GM23338 (cell line): ENCODE measurements around the gene SH2D3C. TPM values are rescaled to one million over a fixed set of nuclear protein-coding genes. Genes with fewer than 3 reads are reported as not detected.

Source experiments
- ATAC-seq: fragments of 200-7000 bp; cut with Tn5 transposase; 3 replicates; pipeline ENCODE4 v1.9.1; 2020
- DNase-seq: peaks from one replicate; pipeline ENCODE4 v3.0.0-alpha.2; 2015; ENCODE audit warnings: low spot score
- H2AFZ ChIP-seq: fragments of 200-600 bp; sonication (generic); 2 replicates; pipeline ENCODE4 v1.8.0; 2016; ENCODE audit warnings: antibody characterized with exemption, mild to moderate bottlenecking, moderate library complexity
- H3F3A ChIP-seq: fragments of 200-600 bp; sonication (generic); replicated peaks from 2 replicates; pipeline ENCODE4 v1.8.0; 2017; ENCODE audit warnings: antibody characterized with exemption, mixed run types, low read depth
- H3K27ac ChIP-seq: fragments of 200-600 bp; sonication (generic); 2 replicates; pipeline ENCODE4 v1.6.1; 2016; ENCODE audit warnings: low read depth
- H3K27me3 ChIP-seq: fragments of 200-600 bp; sonication (generic); 2 replicates; pipeline ENCODE4 v1.8.0; 2016; ENCODE audit warnings: mild to moderate bottlenecking, mixed run types, moderate library complexity; ENCODE audit not compliant: insufficient read depth
- H3K36me3 ChIP-seq: fragments of 200-600 bp; sonication (generic); 2 replicates; pipeline ENCODE4 v1.8.0; 2016; ENCODE audit warnings: mild to moderate bottlenecking; ENCODE audit not compliant: insufficient read depth
- H3K4me1 ChIP-seq: fragments of 200-600 bp; sonication (generic); 2 replicates; pipeline ENCODE4 v1.8.0; 2016; ENCODE audit warnings: mild to moderate bottlenecking, moderate library complexity; ENCODE audit not compliant: insufficient read depth
- H3K4me2 ChIP-seq: fragments of 200-600 bp; sonication (generic); 2 replicates; pipeline ENCODE4 v1.7.1; 2017; ENCODE audit warnings: mixed run types
- H3K4me3 ChIP-seq: fragments of 200-600 bp; sonication (generic); 2 replicates; pipeline ENCODE4 v1.6.1; 2016; ENCODE audit warnings: mixed run types
- H3K79me2 ChIP-seq: fragments of 200-600 bp; sonication (generic); replicated peaks from 2 replicates; pipeline ENCODE4 v1.8.0; 2017; ENCODE audit warnings: mild to moderate bottlenecking; ENCODE audit not compliant: insufficient read depth
- H3K9me2 ChIP-seq: fragments of 200-600 bp; sonication (generic); 2 replicates; pipeline ENCODE4 v1.8.0; 2017; ENCODE audit not compliant: insufficient read depth
- H4K20me1 ChIP-seq: fragments of 200-600 bp; sonication (generic); replicated peaks from 2 replicates; pipeline ENCODE4 v1.8.0; 2017; ENCODE audit warnings: mild to moderate bottlenecking; ENCODE audit not compliant: insufficient read depth
- H3K27ac Mint-ChIP-seq: 2 replicates; pipeline ENCODE4 v1.8.0; 2020; ENCODE audit warnings: inconsistent platforms, mild to moderate bottlenecking, moderate library complexity, mixed read lengths
- H3K27me3 Mint-ChIP-seq: 3 replicates; pipeline ENCODE4 v1.8.0; 2022; ENCODE audit warnings: low read depth, mild to moderate bottlenecking, moderate library complexity, mixed read lengths, inconsistent platforms; ENCODE audit not compliant: insufficient read depth, poor library complexity
- H3K36me3 Mint-ChIP-seq: 3 replicates; pipeline ENCODE4 v1.8.0; 2021; ENCODE audit warnings: low read depth, mild to moderate bottlenecking, inconsistent platforms, moderate library complexity, mixed read lengths
- H3K4me1 Mint-ChIP-seq: 3 replicates; pipeline ENCODE4 v1.8.0; 2020; ENCODE audit warnings: mild to moderate bottlenecking, inconsistent platforms, mixed read lengths
- H3K4me3 Mint-ChIP-seq: 3 replicates; pipeline ENCODE4 v1.8.0; 2021; ENCODE audit warnings: moderate library complexity, mild to moderate bottlenecking, inconsistent platforms, mixed read lengths
- H3K9me3 Mint-ChIP-seq: 3 replicates; pipeline ENCODE4 v1.8.0; 2020; ENCODE audit warnings: moderate library complexity, mild to moderate bottlenecking, inconsistent platforms, mixed read lengths
- CREB1 ChIP-seq: fragments of 250-450 bp; sonication (Bioruptor Pico); IDR thresholded peaks from 2 replicates; pipeline ENCODE4 v1.5.0; 2020; ENCODE audit warnings: low read depth, mild to moderate bottlenecking, moderate library complexity
- EZH2 ChIP-seq: fragments of 200-600 bp; sonication (generic); IDR thresholded peaks from one replicate; pipeline ENCODE4 v1.8.0; 2017; ENCODE audit warnings: antibody characterized with exemption, mild to moderate bottlenecking, low read depth; ENCODE audit not compliant: unreplicated experiment
- EZH2phosphoT487 ChIP-seq: fragments of 200-600 bp; sonication (generic); IDR thresholded peaks from one replicate; pipeline ENCODE4 v1.8.1; 2018; ENCODE audit warnings: antibody characterized with exemption; ENCODE audit not compliant: unreplicated experiment
- JUNB ChIP-seq: IDR thresholded peaks from one replicate; pipeline ENCODE4 v1.6.1; 2016; ENCODE audit warnings: antibody characterized with exemption; ENCODE audit not compliant: unreplicated experiment
- POLR2AphosphoS5 ChIP-seq: IDR thresholded peaks from 2 replicates; pipeline ENCODE4 v1.6.1; 2016; ENCODE audit warnings: antibody characterized with exemption, low read depth
- ZNF462 ChIP-seq: fragments of 250-450 bp; sonication (Bioruptor Pico); IDR thresholded peaks from 2 replicates; pipeline ENCODE4 v1.5.0; 2020; ENCODE audit warnings: mild to moderate bottlenecking, moderate library complexity
- polyA plus RNA-seq: library from polyadenylated mRNA; unstranded; fragments of >200 nt; fragmentation: Nextera tagmentation; extraction: Ambion mirVana; gene quantifications from 2 replicates; pipeline ENCODE4 v1.2.1, GENCODE V29; 2016
- total RNA-seq: library from RNA; depleted of rRNA; stranded (reverse); fragments of >200 nt; shearing (Covaris generic); gene quantifications from 2 replicates; pipeline ENCODE4 v1.2.3, GENCODE V29; 2014

The SH2D3C gene
- total and polyA plus RNA-seq, 2 experiments from 2014 or later, result 4.2 to 4.5 TPM

- no peak for TF ChIP-seq ZNF462
- no peak for TF ChIP-seq POLR2AphosphoS5
- no peak for TF ChIP-seq JUNB
Measured at GRCh38 chr9:127710204-127710783, 68.2 kb downstream of the SH2D3C start (continued).

DNA sequence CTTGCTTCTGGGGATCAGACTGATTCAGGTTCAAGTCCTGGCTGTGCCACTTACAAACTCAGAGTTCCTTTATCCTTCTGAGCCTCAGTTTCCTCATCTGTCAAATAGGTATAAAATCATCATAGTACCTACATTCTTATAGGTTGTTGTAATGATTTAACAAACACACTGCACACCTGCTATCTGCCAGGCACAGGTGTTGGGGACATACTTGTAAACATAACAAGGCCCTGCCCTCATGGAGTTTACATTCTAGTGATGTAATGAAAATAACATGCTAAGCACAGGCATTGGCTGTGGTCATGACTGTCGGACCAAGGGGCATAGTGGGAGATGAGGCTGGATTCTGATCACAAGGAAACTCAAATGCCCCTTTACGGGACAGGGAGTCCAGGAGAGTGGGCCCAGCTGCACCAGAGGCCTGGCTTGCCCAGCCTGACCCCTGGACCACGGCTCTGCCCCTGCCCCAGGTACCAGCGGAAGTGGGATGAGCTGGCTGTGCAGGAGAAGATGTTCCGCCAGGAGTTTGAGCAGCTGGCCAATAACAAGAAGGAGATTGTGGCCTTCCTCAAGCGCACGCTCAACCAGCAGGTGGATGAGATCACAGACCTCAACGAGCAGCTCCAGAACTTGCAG lies 69.4 kb downstream of the SH2D3C start:
- ATAC-seq (no peak), DNase-seq (no peak)
- Histone ChIP-seq H3K79me2 (no peaks in the 10 kb centered on the region), H3K27ac (no peak overlapping the region), H3K9me2 (no peaks in the 10 kb centered on the region), H3K27me3 (no peaks in the 10 kb centered on the region), H2AFZ (no peak overlapping the region), H4K20me1 (no peaks in the 10 kb centered on the region), H3K36me3 (no peaks in the 10 kb centered on the region), H3K4me3 (no peak overlapping the region), H3K4me2 (no peak overlapping the region), H3F3A (0 out of 2 replicates have a peak, but pooled peaks cover 9% of the 10 kb centered on the region), H3K4me1 (peaks cover 15% of the 10 kb centered on the region)
- H3K4me3 Mint-ChIP-seq, result no peak overlapping the region
- no peak overlapping the region for H3K27ac Mint-ChIP-seq
- H3K36me3 Mint-ChIP-seq, result no peaks in the 10 kb centered on the region; the same call in 2 of the 3 replicates
- peaks cover 31% of the 10 kb centered on the region for H3K4me1 Mint-ChIP-seq
- peaks cover 11% of the 10 kb centered on the region for H3K27me3 Mint-ChIP-seq
- H3K9me3 Mint-ChIP-seq, result peaks cover 4% of the 10 kb centered on the region; the same call in 2 of the 3 replicates
- TF ChIP-seq CREB1 (CRISPR knock-in tag) (no peak), EZH2phosphoT487 (no peak), ZNF462 (no peak), EZH2 (no peak)
